K562 (cell line): ENCODE results near the gene IQGAP3. TPM values are rescaled to one million over a fixed set of nuclear protein-coding genes. Genes with fewer than 3 reads are reported as not detected.

Experiments used
- CREBBP ChIP-seq: IDR thresholded peaks from one replicate; pipeline ENCODE4 v1.6.1; 2012; ENCODE audit warnings: low read depth, mild to moderate bottlenecking, control low read depth, inconsistent platforms, low read length
- ELK1 ChIP-seq: sonication (generic); formaldehyde crosslinking; IDR thresholded peaks from 2 replicates; pipeline ENCODE4 v1.8.1; 2022; ENCODE audit warnings: missing genetic modification reagents
- HOXB6 ChIP-seq: fragments of 250-450 bp; sonication (Bioruptor Pico); IDR thresholded peaks from 2 replicates; pipeline ENCODE4 v1.5.1; 2022; ENCODE audit warnings: mild to moderate bottlenecking, borderline replicate concordance
- NFXL1 ChIP-seq: fragments of 450-650 bp; formaldehyde crosslinking; IDR thresholded peaks from 2 replicates; pipeline ENCODE4 v1.4.0; 2021; ENCODE audit warnings: mild to moderate bottlenecking
- SMAD2 ChIP-seq: fragments of 150-350 bp; IDR thresholded peaks from 2 replicates; pipeline ENCODE4 v1.6.1; 2014; ENCODE audit warnings: low read depth, mild to moderate bottlenecking, low read length
- ZBTB9 ChIP-seq: fragments of 450-650 bp; formaldehyde crosslinking; IDR thresholded peaks from 2 replicates; pipeline ENCODE4 v1.4.0; 2020; ENCODE audit warnings: mild to moderate bottlenecking, moderate library complexity
- ZEB2 ChIP-seq: fragments of 450-650 bp; IDR thresholded peaks from 2 replicates; pipeline ENCODE4 v1.6.1; 2016
- ZKSCAN8 ChIP-seq: fragments of 200-800 bp; sonication (Bioruptor generic); IDR thresholded peaks from 2 replicates; pipeline ENCODE4 v1.6.1; 2016; ENCODE audit warnings: missing genetic modification characterization, missing compliant biosample characterization
- ZNF143 ChIP-seq: sonication (generic); formaldehyde crosslinking; IDR thresholded peaks from 2 replicates; pipeline ENCODE4 v1.9.0; 2022; ENCODE audit warnings: mild to moderate bottlenecking, missing genetic modification reagents
- ZNF197 ChIP-seq: fragments of 200-800 bp; sonication (Bioruptor generic); IDR thresholded peaks from 2 replicates; pipeline ENCODE4 v1.6.1; 2016; ENCODE audit warnings: low read depth, missing genetic modification characterization, missing compliant biosample characterization
- ZNF212 ChIP-seq: fragments of 450-650 bp; formaldehyde crosslinking; IDR thresholded peaks from 2 replicates; pipeline ENCODE4 v1.4.0; 2020; ENCODE audit warnings: mild to moderate bottlenecking
- ZNF57 ChIP-seq: fragments of 450-650 bp; formaldehyde crosslinking; IDR thresholded peaks from 2 replicates; pipeline ENCODE4 v1.4.0; 2020; ENCODE audit warnings: mild to moderate bottlenecking, moderate library complexity
- ZNF586 ChIP-seq: fragments of 450-650 bp; formaldehyde crosslinking; conservative IDR thresholded peaks from 2 replicates; pipeline ENCODE4 v1.4.0; 2020; ENCODE audit warnings: mild to moderate bottlenecking, moderate library complexity
- ZNF766 ChIP-seq: fragments of 200-800 bp; sonication (Bioruptor generic); conservative IDR thresholded peaks from 2 replicates; pipeline ENCODE4 v1.6.1; 2016; ENCODE audit warnings: missing genetic modification characterization, missing compliant biosample characterization
- ZNF79 ChIP-seq: fragments of 250-450 bp; sonication (Bioruptor Pico); IDR thresholded peaks from 2 replicates; pipeline ENCODE4 v1.4.0; 2020; ENCODE audit warnings: low read depth, mild to moderate bottlenecking, moderate library complexity
- polyA plus RNA-seq, 8 experiments: library from polyadenylated mRNA; depleted of rRNA in 4 of 8; stranded (reverse) in 5 of 8; unstranded in 3 of 8; fragments of >200 nt; fragmentation: Nextera tagmentation in 2 of 8; fragmentation: Illumina TruSeq in 1 of 8; extraction: Ambion mirVana in 2 of 8; extraction: Trizol in 1 of 8; gene quantifications; 2 replicates each; pipeline versions ENCODE4 v1.2.1 to v1.2.3, GENCODE V29; 2011 to 2014; ENCODE audit warnings: inconsistent platforms in 1 of 8, missing spikeins in 1 of 8
- total RNA-seq, 7 experiments: library from RNA; depleted of rRNA in 6 of 7; stranded (reverse); fragments of >200 nt in 6 of 7; fragmentation: Illumina TruSeq in 2 of 7; extraction: Trizol in 2 of 7; gene quantifications; 2 replicates each; pipeline versions ENCODE4 v1.2.1 to v1.2.3, GENCODE V29; 2011 to 2021; ENCODE audit warnings: low replicate concordance in 1 of 7
- TF ChIP-seq, protein P1 (sequence below): fragments of 450-650 bp; IDR thresholded peaks from 2 replicates; pipeline ENCODE4 v1.6.1; 2018; ENCODE audit not compliant: partially characterized antibody
- TF ChIP-seq, protein P2 (sequence below): fragments of 450-650 bp; conservative IDR thresholded peaks from 2 replicates; pipeline ENCODE4 v1.6.1; 2016; ENCODE audit warnings: missing genetic modification characterization, low read depth, mild to moderate bottlenecking, missing compliant biosample characterization, moderate library complexity
- TF ChIP-seq, protein P3 (sequence below), 3 experiments: IDR thresholded peaks in 2 of 3; conservative IDR thresholded peaks in 1 of 3; 2 replicates each; pipeline ENCODE4 v1.5.1; 2011 to 2012; ENCODE audit warnings: low read length in 3 of 3, mild to moderate bottlenecking in 3 of 3, control low read depth in 2 of 3, improper control_type of control experiment in 1 of 3, inconsistent platforms in 1 of 3, low read depth in 1 of 3, mixed read lengths in 1 of 3, moderate library complexity in 1 of 3; ENCODE audit not compliant: insufficient read depth in 2 of 3

Gene IQGAP3
- total and polyA plus RNA-seq, 9 of the 15 experiments (the other 6 are each of a cell fraction or from before 2014, with no cell fraction given): 1.4 to 16.6 (median 11.9) TPM

- TF ChIP-seq ELK1 (CRISPR knock-in tag) (no peak), ZNF586 (CRISPR knock-in tag) (no peak), ZNF57 (CRISPR knock-in tag) (no peak), ZNF79 (CRISPR knock-in tag) (0 out of 2 replicates have a peak, but pooled peaks have one; percentile 13), NFXL1 (CRISPR knock-in tag) (0 out of 2 replicates have a peak, but pooled peaks have one; percentile 23), ZKSCAN8 (0 out of 2 replicates have a peak, but pooled peaks have one; percentile 26), ZEB2 (no peak), ZBTB9 (CRISPR knock-in tag) (peak; percentile 81), ZNF143 (CRISPR knock-in tag) (0 out of 2 replicates have a peak, but pooled peaks have one; percentile 39), ZNF197 (CRISPR knock-in tag) (no peak), HOXB6 (CRISPR knock-in tag) (no peak), SMAD2 (no peak), CREBBP (no peak), ZNF766 (CRISPR knock-in tag) (peak; percentile 81; the same call in 1 of the 2 replicates), ZNF212 (CRISPR knock-in tag) (no peak)
- TF ChIP-seq, protein P1, sequence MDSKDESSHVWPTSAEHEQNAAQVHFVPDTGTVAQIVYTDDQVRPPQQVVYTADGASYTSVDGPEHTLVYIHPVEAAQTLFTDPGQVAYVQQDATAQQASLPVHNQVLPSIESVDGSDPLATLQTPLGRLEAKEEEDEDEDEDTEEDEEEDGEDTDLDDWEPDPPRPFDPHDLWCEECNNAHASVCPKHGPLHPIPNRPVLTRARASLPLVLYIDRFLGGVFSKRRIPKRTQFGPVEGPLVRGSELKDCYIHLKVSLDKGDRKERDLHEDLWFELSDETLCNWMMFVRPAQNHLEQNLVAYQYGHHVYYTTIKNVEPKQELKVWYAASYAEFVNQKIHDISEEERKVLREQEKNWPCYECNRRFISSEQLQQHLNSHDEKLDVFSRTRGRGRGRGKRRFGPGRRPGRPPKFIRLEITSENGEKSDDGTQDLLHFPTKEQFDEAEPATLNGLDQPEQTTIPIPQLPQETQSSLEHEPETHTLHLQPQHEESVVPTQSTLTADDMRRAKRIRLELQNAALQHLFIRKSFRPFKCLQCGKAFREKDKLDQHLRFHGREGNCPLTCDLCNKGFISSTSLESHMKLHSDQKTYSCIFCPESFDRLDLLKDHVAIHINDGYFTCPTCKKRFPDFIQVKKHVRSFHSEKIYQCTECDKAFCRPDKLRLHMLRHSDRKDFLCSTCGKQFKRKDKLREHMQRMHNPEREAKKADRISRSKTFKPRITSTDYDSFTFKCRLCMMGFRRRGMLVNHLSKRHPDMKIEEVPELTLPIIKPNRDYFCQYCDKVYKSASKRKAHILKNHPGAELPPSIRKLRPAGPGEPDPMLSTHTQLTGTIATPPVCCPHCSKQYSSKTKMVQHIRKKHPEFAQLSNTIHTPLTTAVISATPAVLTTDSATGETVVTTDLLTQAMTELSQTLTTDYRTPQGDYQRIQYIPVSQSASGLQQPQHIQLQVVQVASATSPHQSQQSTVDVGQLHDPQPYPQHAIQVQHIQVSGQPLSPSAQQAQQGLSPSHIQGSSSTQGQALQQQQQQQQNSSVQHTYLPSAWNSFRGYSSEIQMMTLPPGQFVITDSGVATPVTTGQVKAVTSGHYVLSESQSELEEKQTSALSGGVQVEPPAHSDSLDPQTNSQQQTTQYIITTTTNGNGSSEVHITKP: peak; percentile 75
- TF ChIP-seq, protein P2, sequence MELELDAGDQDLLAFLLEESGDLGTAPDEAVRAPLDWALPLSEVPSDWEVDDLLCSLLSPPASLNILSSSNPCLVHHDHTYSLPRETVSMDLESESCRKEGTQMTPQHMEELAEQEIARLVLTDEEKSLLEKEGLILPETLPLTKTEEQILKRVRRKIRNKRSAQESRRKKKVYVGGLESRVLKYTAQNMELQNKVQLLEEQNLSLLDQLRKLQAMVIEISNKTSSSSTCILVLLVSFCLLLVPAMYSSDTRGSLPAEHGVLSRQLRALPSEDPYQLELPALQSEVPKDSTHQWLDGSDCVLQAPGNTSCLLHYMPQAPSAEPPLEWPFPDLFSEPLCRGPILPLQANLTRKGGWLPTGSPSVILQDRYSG (tag): no peak
- TF ChIP-seq, protein P3, sequence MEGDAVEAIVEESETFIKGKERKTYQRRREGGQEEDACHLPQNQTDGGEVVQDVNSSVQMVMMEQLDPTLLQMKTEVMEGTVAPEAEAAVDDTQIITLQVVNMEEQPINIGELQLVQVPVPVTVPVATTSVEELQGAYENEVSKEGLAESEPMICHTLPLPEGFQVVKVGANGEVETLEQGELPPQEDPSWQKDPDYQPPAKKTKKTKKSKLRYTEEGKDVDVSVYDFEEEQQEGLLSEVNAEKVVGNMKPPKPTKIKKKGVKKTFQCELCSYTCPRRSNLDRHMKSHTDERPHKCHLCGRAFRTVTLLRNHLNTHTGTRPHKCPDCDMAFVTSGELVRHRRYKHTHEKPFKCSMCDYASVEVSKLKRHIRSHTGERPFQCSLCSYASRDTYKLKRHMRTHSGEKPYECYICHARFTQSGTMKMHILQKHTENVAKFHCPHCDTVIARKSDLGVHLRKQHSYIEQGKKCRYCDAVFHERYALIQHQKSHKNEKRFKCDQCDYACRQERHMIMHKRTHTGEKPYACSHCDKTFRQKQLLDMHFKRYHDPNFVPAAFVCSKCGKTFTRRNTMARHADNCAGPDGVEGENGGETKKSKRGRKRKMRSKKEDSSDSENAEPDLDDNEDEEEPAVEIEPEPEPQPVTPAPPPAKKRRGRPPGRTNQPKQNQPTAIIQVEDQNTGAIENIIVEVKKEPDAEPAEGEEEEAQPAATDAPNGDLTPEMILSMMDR (IDR thresholded peaks at IDR 0.05 in 2 of 3, conservative IDR thresholded peaks at IDR 0.05 in 1 of 3; ENCODE audit: insufficient read depth in 2 of 3, low read depth in 1 of 3, low read length in 3 of 3): peak in 1 of 3 experiments; percentile 19; a peak in 1 of 6 replicates
These were observed 67.3 kb downstream of the IQGAP3 start (continued) for GRCh38 chr1:156504821-156505678.
